Measurements from ENCODE around the gene PLEKHG3. TPM values are rescaled to one million over a fixed set of nuclear protein-coding genes. Genes with fewer than 3 reads are reported as not detected.
A peak's percentile ranks its signal among the peaks of the same experiment; 100 is the strongest.

Gene PLEKHG3
- total and polyA plus RNA-seq, 4 donors: 32.1 to 53.9 (median 42.2) TPM

GRCh38 chr14:64747327-64747726 is 43.1 kb downstream of the PLEKHG3 start:
- Histone ChIP-seq H3K4me3 (ENCODE audit: low read depth, low read length) (no peak overlapping the region), H3K4me1 (ENCODE audit: control insufficient read depth, insufficient read depth, low read length) (peaks cover 21% of the 10 kb centered on the region), H3K36me3 (ENCODE audit: control insufficient read depth, insufficient read depth, low read length) (peaks cover 67% of the 10 kb centered on the region), H3K27me3 (ENCODE audit: control insufficient read depth, insufficient read depth, low read length) (no peaks in the 10 kb centered on the region), H3K9me3 (ENCODE audit: control insufficient read depth, insufficient read depth, low read length) (no peaks in the 10 kb centered on the region), H3K27ac (ENCODE audit: low read depth, low read length) (peak overlapping the region; percentile 69)
- 97% methylated on average over 4 of the region's 5 CpGs for WGBS (ENCODE audit: insufficient coverage)
- no peak for DNase-seq (ENCODE audit: low read depth in 4 of 6, low spot score in 6 of 6)

GRCh38 chr14:64748521-64748920 is 44.3 kb downstream of the PLEKHG3 start:
- peaks cover 60% of the 10 kb centered on the region for H3K36me3 ChIP-seq (ENCODE audit: control insufficient read depth, insufficient read depth, low read length)
- H3K4me1 ChIP-seq (ENCODE audit: control insufficient read depth, insufficient read depth, low read length): peaks cover 21% of the 10 kb centered on the region
- H3K27ac ChIP-seq (ENCODE audit: low read depth, low read length): no peak overlapping the region
- no peak overlapping the region for H3K4me3 ChIP-seq (ENCODE audit: low read depth, low read length)
- 82% methylated on average over 3 of the region's 6 CpGs for WGBS (ENCODE audit: insufficient coverage)
- DNase-seq (ENCODE audit: low read depth in 4 of 6, low spot score in 6 of 6): no peak
- H3K27me3 ChIP-seq (ENCODE audit: control insufficient read depth, insufficient read depth, low read length): no peaks in the 10 kb centered on the region
- H3K9me3 ChIP-seq (ENCODE audit: control insufficient read depth, insufficient read depth, low read length): no peaks in the 10 kb centered on the region

DNA sequence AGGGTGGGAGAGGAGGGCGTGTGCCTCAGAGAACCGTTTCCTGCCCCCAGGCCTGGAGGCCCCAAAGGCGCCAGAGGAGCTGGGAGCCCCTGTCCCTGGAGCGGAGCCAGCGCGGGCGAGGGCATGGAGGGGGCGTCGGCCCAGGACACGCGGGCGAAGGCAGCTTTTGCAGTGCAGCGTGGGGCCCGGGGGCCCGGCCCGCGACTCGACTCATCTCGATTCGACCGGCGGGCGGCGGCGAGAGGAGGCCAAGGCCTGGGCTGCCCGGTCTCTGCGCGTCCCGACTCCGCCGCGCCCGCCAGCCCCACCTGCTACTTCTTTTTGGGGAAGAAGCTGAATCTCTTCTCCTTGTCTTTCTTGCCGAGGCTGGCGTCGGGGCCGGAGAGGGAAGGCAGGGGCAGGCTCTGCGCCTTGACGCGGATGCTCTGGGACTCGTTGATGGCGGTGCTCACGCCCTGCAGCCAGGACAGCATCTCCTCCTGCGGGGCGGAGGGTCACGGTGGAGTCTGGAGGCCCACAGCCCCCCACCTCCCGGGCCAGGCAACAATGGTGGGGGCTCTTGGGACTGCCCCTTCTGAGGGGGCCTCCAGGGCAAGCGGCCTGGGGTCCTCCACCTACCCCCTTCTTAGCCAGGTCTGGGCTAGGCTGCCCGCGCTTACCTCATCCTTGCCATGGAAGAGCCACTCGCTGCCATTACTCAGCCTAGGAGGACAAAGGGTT is 44.9 kb downstream of the PLEKHG3 start:
- peaks cover 21% of the 10 kb centered on the region for H3K4me1 ChIP-seq (ENCODE audit: control insufficient read depth, insufficient read depth, low read length)
- H3K27me3 ChIP-seq (ENCODE audit: control insufficient read depth, insufficient read depth, low read length): no peaks in the 10 kb centered on the region
- no peak for DNase-seq (ENCODE audit: low read depth in 4 of 6, low spot score in 6 of 6)
- 94% methylated on average over 37 of the region's 51 CpGs for WGBS (ENCODE audit: insufficient coverage)
- H3K27ac ChIP-seq (ENCODE audit: low read depth, low read length): no peak overlapping the region
- no peaks in the 10 kb centered on the region for H3K9me3 ChIP-seq (ENCODE audit: control insufficient read depth, insufficient read depth, low read length)
- peaks cover 55% of the 10 kb centered on the region for H3K36me3 ChIP-seq (ENCODE audit: control insufficient read depth, insufficient read depth, low read length)
- H3K4me3 ChIP-seq (ENCODE audit: low read depth, low read length): no peak overlapping the region

DNA sequence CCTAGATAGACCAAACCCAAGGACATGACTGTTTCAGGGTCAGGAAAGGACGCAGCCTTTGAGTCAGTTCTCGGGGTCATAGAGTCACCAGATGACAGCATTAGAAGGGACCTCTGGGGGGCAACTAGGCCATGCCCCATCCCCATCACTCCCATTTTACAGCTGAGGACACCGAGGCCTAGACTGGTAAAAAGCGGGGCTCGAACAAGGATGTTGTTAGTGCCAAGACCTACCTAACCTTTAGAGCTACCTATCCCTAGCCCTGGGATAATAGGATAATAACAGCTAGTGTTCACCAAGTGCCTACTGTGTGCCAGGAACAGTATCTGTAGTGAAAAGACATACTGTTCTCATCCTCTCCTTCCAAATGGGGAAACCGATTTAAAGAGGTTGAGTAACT is 48.7 kb downstream of the PLEKHG3 start:
- DNase-seq (ENCODE audit: low read depth in 4 of 6, low spot score in 6 of 6): no peak
- H3K9me3 ChIP-seq (ENCODE audit: control insufficient read depth, insufficient read depth, low read length): no peaks in the 10 kb centered on the region
- H3K27me3 ChIP-seq (ENCODE audit: control insufficient read depth, insufficient read depth, low read length): no peaks in the 10 kb centered on the region
- H3K27ac ChIP-seq (ENCODE audit: low read depth, low read length): no peak overlapping the region
- no peak overlapping the region for H3K4me3 ChIP-seq (ENCODE audit: low read depth, low read length)
- peaks cover 26% of the 10 kb centered on the region for H3K36me3 ChIP-seq (ENCODE audit: control insufficient read depth, insufficient read depth, low read length)
- WGBS (ENCODE audit: insufficient coverage): 100% methylated on average over 3 of the region's 6 CpGs
- H3K4me1 ChIP-seq (ENCODE audit: control insufficient read depth, insufficient read depth, low read length): peaks cover 13% of the 10 kb centered on the region

- H3K36me3 ChIP-seq (ENCODE audit: control insufficient read depth, insufficient read depth, low read length): peaks cover 22% of the 10 kb centered on the region
- H3K4me3 ChIP-seq (ENCODE audit: low read depth, low read length): no peak overlapping the region
- DNase-seq (ENCODE audit: low read depth in 4 of 6, low spot score in 6 of 6): no peak
- H3K27ac ChIP-seq (ENCODE audit: low read depth, low read length): no peak overlapping the region
- 97% methylated on average over 13 of the region's 13 CpGs for WGBS (ENCODE audit: insufficient coverage)
- no peaks in the 10 kb centered on the region for H3K27me3 ChIP-seq (ENCODE audit: control insufficient read depth, insufficient read depth, low read length)
- peaks cover 18% of the 10 kb centered on the region for H3K4me1 ChIP-seq (ENCODE audit: control insufficient read depth, insufficient read depth, low read length)
- no peaks in the 10 kb centered on the region for H3K9me3 ChIP-seq (ENCODE audit: control insufficient read depth, insufficient read depth, low read length)
These were observed 49.1 kb downstream of the PLEKHG3 start for GRCh38 chr14:64753374-64753773.

DNA sequence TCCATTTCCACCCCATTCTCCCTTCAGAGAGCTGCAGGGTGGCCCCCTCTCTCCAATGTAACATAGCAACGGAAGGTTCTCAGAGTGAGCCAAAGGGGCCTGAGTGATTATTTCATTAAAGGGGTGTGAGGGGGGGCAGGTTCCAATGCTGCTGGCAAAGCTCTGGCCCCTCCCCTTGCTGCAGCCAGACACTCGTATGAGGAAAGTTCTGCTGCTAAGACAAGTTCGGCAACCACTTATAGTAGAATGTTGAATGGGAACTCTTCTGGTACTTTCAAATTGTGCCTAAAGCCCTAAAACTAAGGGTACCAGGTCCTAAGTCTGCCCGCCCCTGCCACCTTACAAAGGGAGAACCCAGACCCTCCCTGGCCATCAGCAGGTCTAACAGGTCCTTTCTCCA is 49.8 kb downstream of the PLEKHG3 start:
- H3K9me3 ChIP-seq (ENCODE audit: control insufficient read depth, insufficient read depth, low read length): no peaks in the 10 kb centered on the region

DNA sequence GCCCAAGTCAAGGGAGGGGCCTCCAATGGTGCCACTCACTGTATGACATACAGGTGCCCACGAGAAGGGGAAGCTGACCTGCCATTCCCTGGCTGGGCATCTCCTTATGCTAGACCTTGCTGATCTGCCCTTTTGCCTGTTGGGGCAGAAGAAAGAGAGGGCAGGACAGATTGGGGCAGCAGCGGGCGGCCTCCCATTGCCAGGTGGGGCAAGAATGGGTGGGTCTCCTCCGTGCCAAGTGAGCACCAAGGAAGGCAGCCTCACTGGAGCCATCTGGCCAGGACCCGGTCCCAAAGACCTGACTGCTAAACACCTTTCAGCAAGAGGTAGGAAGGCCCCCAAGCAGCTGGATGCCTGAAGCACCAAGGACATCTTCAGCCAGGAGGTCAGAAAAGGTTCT is 50.5 kb downstream of the PLEKHG3 start:
- 90% methylated on average over 5 of the region's 5 CpGs for WGBS (ENCODE audit: insufficient coverage)
- H3K4me3 ChIP-seq (ENCODE audit: low read depth, low read length): no peak overlapping the region
- no peaks in the 10 kb centered on the region for H3K27me3 ChIP-seq (ENCODE audit: control insufficient read depth, insufficient read depth, low read length)
- H3K9me3 ChIP-seq (ENCODE audit: control insufficient read depth, insufficient read depth, low read length): no peaks in the 10 kb centered on the region
- H3K27ac ChIP-seq (ENCODE audit: low read depth, low read length): no peak overlapping the region
- peaks cover 12% of the 10 kb centered on the region for H3K36me3 ChIP-seq (ENCODE audit: control insufficient read depth, insufficient read depth, low read length)
- H3K4me1 ChIP-seq (ENCODE audit: control insufficient read depth, insufficient read depth, low read length): peaks cover 27% of the 10 kb centered on the region
- DNase-seq (ENCODE audit: low read depth in 4 of 6, low spot score in 6 of 6): no peak

More for the DNA sequence above, 49.8 kb downstream of the PLEKHG3 start:
- Histone ChIP-seq H3K36me3 (ENCODE audit: control insufficient read depth, insufficient read depth, low read length) (peaks cover 15% of the 10 kb centered on the region), H3K4me1 (ENCODE audit: control insufficient read depth, insufficient read depth, low read length) (peaks cover 23% of the 10 kb centered on the region), H3K27ac (ENCODE audit: low read depth, low read length) (no peak overlapping the region), H3K27me3 (ENCODE audit: control insufficient read depth, insufficient read depth, low read length) (no peaks in the 10 kb centered on the region), H3K4me3 (ENCODE audit: low read depth, low read length) (no peak overlapping the region)
- WGBS (ENCODE audit: insufficient coverage): 100% methylated on average over 3 of the region's 4 CpGs
- no peak for DNase-seq (ENCODE audit: low read depth in 4 of 6, low spot score in 6 of 6)

DNA sequence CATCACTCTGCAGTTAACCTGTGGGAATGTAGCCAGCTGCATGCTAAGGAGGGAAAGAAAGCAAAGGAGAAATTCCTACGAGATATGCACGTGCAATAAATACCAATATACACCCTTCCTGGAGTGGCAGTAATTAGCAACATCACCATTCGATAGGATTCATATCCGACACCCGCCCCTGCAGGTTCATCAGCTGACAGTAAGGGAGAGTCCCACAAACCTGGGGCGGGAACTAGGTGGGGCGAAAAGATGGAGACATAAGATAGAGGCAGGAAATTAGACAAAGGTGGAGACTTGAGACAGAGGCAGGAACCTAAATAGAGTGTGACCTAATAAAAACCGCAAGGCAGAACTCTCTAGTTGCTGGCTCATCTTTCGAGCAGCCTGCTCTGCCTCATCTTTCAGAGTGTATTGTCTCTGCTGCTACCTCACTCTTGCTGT is 51.6 kb downstream of the PLEKHG3 start:
- Histone ChIP-seq H3K4me3 (ENCODE audit: low read depth, low read length) (no peak overlapping the region), H3K27me3 (ENCODE audit: control insufficient read depth, insufficient read depth, low read length) (no peaks in the 10 kb centered on the region), H3K9me3 (ENCODE audit: control insufficient read depth, insufficient read depth, low read length) (no peaks in the 10 kb centered on the region), H3K27ac (ENCODE audit: low read depth, low read length) (no peak overlapping the region), H3K4me1 (ENCODE audit: control insufficient read depth, insufficient read depth, low read length) (peaks cover 33% of the 10 kb centered on the region), H3K36me3 (ENCODE audit: control insufficient read depth, insufficient read depth, low read length) (peaks cover 10% of the 10 kb centered on the region)
- 93% methylated on average over 6 of the region's 9 CpGs for WGBS (ENCODE audit: insufficient coverage)
- peak in 1 of 6 donors; percentile 38 for DNase-seq (ENCODE audit: low read depth in 4 of 6, low spot score in 6 of 6)

DNA sequence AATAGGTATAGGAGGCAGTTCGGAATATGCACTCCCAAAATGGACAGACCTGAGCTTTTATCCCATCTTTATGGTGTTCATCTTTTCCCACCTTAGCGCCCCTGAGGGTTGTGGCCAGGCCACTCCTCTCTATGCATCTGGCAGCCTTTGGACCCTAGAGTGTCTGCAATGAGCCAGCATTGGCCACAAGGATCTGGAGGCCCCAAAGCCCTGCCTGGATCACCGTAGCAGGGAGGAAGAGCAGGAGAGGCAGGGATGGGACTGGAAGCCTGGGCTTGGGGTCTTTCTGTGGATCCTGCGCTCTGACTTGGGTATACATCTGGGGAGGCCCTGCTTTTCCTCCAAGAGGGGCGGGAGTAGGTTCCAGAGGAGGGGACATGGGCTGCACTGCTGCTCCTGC is 52.5 kb downstream of the PLEKHG3 start:
- Histone ChIP-seq H3K4me1 (ENCODE audit: control insufficient read depth, insufficient read depth, low read length) (peaks cover 42% of the 10 kb centered on the region), H3K36me3 (ENCODE audit: control insufficient read depth, insufficient read depth, low read length) (peaks cover 10% of the 10 kb centered on the region), H3K4me3 (ENCODE audit: low read depth, low read length) (no peak overlapping the region), H3K27me3 (ENCODE audit: control insufficient read depth, insufficient read depth, low read length) (no peaks in the 10 kb centered on the region), H3K9me3 (ENCODE audit: control insufficient read depth, insufficient read depth, low read length) (no peaks in the 10 kb centered on the region), H3K27ac (ENCODE audit: low read depth, low read length) (no peak overlapping the region)
- no peak for DNase-seq (ENCODE audit: low read depth in 4 of 6, low spot score in 6 of 6)
- 100% methylated on average over 3 of the region's 5 CpGs for WGBS (ENCODE audit: insufficient coverage)

GRCh38 chr14:64757601-64758000 is 53.4 kb downstream of the PLEKHG3 start:
- H3K4me1 ChIP-seq (ENCODE audit: control insufficient read depth, insufficient read depth, low read length): peaks cover 51% of the 10 kb centered on the region
- no peak for DNase-seq (ENCODE audit: low read depth in 4 of 6, low spot score in 6 of 6)
- WGBS (ENCODE audit: insufficient coverage): no CpG with 5 or more reads among the region's 3 CpGs
- no peak overlapping the region for H3K4me3 ChIP-seq (ENCODE audit: low read depth, low read length)
- H3K27me3 ChIP-seq (ENCODE audit: control insufficient read depth, insufficient read depth, low read length): no peaks in the 10 kb centered on the region
- H3K36me3 ChIP-seq (ENCODE audit: control insufficient read depth, insufficient read depth, low read length): peaks cover 10% of the 10 kb centered on the region
- H3K9me3 ChIP-seq (ENCODE audit: control insufficient read depth, insufficient read depth, low read length): no peaks in the 10 kb centered on the region
- H3K27ac ChIP-seq (ENCODE audit: low read depth, low read length): peak overlapping the region; percentile 80

All from spinal cord (tissue), 10 donors.